T-cell (primary cell): ENCODE measurements around the gene ROPN1. TPM values are rescaled to one million over a fixed set of nuclear protein-coding genes. Genes with fewer than 3 reads are reported as not detected.
"Not testable (repeated sequence)": the region's sequence is repeated elsewhere in the genome, so short reads cannot be mapped to it uniquely, and the experiment has no call there.

Experiments
- ATAC-seq, 4 experiments: fragments of 200-7000 bp in 3 of 4; fragments of 150-1000 bp in 1 of 4; cut with Tn5 transposase; replicated peaks in 1 of 4; 1 replicate in 3 of 4; 2 replicates in 1 of 4; pipeline ENCODE4 v1.10.0; 2021; ENCODE audit warnings: moderate library complexity in 3 of 4, mild to moderate bottlenecking in 2 of 4, moderate number of reproducible peaks in 1 of 4
- CTCF ChIA-PET, 2 donors: fragments of 300-600 bp; sonication (Branson Sonifier 250); formaldehyde crosslinking; loops; one replicate each; lab custom pipeline; 2022; ENCODE audit warnings: antibody characterized with exemption in 2 of 2; lab: Charles Lee
- POLR2A ChIA-PET, 2 donors: fragments of 300-600 bp; sonication (Branson Sonifier 250); formaldehyde crosslinking; loops; one replicate each; lab custom pipeline; 2022; ENCODE audit warnings: antibody characterized with exemption in 2 of 2; lab: Charles Lee
- DNase-seq, 35 experiments: peaks; one replicate each; pipeline versions ENCODE4 v3.0.0 to v3.0.0-alpha.2; 2013 to 2023
- H3K27ac ChIP-seq: one replicate; pipeline ENCODE4 v1.5.1; 2013; ENCODE audit warnings: low read length
- H3K27me3 ChIP-seq, 2 experiments: replicated peaks in 1 of 2; 1 replicate in 1 of 2; 2 replicates in 1 of 2; pipeline versions ENCODE4 v1.6.1 to v1.7.0; 2013; ENCODE audit warnings: low read length in 1 of 2, mixed read lengths in 1 of 2; ENCODE audit not compliant: control insufficient read depth in 2 of 2, insufficient read depth in 2 of 2; ENCODE audit errors: extremely low read depth in 1 of 2
- H3K36me3 ChIP-seq, 2 donors: 1 replicate in 1 of 2; 2 replicates in 1 of 2; pipeline versions ENCODE4 v1.6.1 to v1.7.0; 2013; ENCODE audit warnings: low read length in 1 of 2; ENCODE audit not compliant: control insufficient read depth in 2 of 2, insufficient read depth in 1 of 2; ENCODE audit errors: extremely low read depth in 1 of 2
- H3K4me1 ChIP-seq, 2 experiments: 1 replicate in 1 of 2; 2 replicates in 1 of 2; pipeline versions ENCODE4 v1.6.1 to v1.7.0; 2013; ENCODE audit warnings: low read length in 2 of 2, mixed read lengths in 1 of 2; ENCODE audit not compliant: insufficient read depth in 2 of 2, control insufficient read depth in 1 of 2; ENCODE audit errors: extremely low read depth in 1 of 2
- H3K4me3 ChIP-seq, 2 donors: 1 replicate in 1 of 2; 2 replicates in 1 of 2; pipeline versions ENCODE4 v1.5.1 to v1.7.0; 2013; ENCODE audit warnings: mild to moderate bottlenecking in 2 of 2, low read length in 1 of 2, moderate library complexity in 1 of 2; ENCODE audit not compliant: control insufficient read depth in 1 of 2; ENCODE audit errors: extremely low read depth in 1 of 2
- H3K9me3 ChIP-seq: 2 replicates; pipeline ENCODE4 v1.7.0; 2013
- H3K27ac Mint-ChIP-seq, 2 donors: one replicate each; pipeline ENCODE4 v1.8.0; 2020 to 2021; ENCODE audit warnings: mild to moderate bottlenecking in 2 of 2, mixed read lengths in 2 of 2
- H3K27me3 Mint-ChIP-seq, 2 donors: one replicate each; pipeline ENCODE4 v1.8.0; 2021 to 2022; ENCODE audit warnings: mixed read lengths in 2 of 2
- H3K36me3 Mint-ChIP-seq: one replicate; pipeline ENCODE4 v1.8.0; 2021; ENCODE audit warnings: mixed read lengths
- H3K4me1 Mint-ChIP-seq, 3 donors: one replicate each; pipeline ENCODE4 v1.8.0; 2020 to 2022; ENCODE audit warnings: mixed read lengths in 3 of 3, mild to moderate bottlenecking in 1 of 3
- H3K4me3 Mint-ChIP-seq, 3 donors: one replicate each; pipeline ENCODE4 v1.8.0; 2020 to 2022; ENCODE audit warnings: mild to moderate bottlenecking in 3 of 3, mixed read lengths in 3 of 3, moderate library complexity in 3 of 3
- H3K9me3 Mint-ChIP-seq, 3 donors: one replicate each; pipeline ENCODE4 v1.8.0; 2020 to 2022; ENCODE audit warnings: mixed read lengths in 3 of 3
- WGBS: methylation state at CpG from one replicate; pipeline ENCODE4 v1.1.5; 2013; ENCODE audit warnings: missing lambda C conversion rate; ENCODE audit not compliant: insufficient coverage; 5-methylcytosine and 5-hydroxymethylcytosine counted together
- total RNA-seq, 35 experiments: library from RNA in 6 of 35; stranded (reverse) in 6 of 35; fragments of 120-200 nt in 1 of 35; gene quantifications; one replicate each; pipeline versions ENCODE4 v1.2.1 to v1.2.4 and lab custom pipeline; 2013 to 2026

ROPN1 gene
- total RNA-seq (not detected), total RNA-seq (lab: John Stamatoyannopoulos, UW) (0 to 0.06 (median 0) reads per million in 29 experiments)
- not detected for total RNA-seq (2013)

DNA sequence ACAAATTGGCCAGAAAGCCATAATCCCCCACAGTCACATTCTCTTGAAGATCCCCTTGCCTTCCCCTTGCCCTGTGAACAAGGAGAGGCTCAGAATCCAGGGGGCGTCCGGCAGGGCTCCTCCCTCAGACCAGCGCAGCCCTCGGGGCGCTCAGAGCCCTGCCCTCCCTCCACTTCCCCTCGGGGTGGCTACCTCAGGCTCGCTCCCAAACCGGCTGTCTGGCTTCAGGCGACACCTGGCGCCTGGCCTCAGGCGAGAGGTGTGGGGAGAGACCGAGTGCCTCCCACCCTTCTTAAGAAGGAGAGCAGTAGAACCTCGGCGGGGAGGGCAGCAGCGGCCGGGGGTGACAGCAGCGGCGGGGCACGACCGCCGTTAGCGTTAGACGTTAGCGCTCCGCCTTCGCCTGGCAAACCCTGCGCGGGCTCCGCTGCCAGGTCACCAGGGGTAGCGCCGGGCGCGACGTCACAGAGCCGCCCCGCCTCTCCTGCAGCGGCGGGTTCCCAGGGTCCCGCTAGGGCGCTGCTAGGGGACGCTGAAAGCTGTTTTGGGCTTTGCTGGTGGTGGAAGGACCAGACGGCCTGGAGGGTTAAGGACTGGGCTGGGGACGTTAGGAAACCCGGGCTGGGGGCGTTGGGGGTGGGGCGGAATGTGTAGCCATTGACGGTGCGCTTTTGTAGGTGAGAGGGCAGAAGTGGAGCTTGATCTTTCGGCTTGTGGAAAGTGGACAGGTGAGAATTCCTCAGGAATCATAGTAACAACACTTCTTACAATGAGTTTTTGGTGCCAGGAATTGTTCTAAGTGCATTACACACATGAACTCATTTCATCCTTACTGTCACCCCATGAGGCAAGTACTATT, at the start of gene ROPN1:
Gene ROPN1 (minus strand): TSS at position 395 of the 859 bp plus-strand sequence. CDS start 11,643 bp downstream, outside the sequence.
- H3K4me3 ChIP-seq, H3K9me3 Mint-ChIP-seq, H3K4me1 ChIP-seq, H3K4me1 Mint-ChIP-seq, CTCF ChIA-PET, H3K36me3 ChIP-seq, H3K27ac Mint-ChIP-seq, H3K36me3 Mint-ChIP-seq, H3K9me3 ChIP-seq, DNase-seq, H3K27ac ChIP-seq, POLR2A ChIA-PET: not testable (repeated sequence)
- H3K4me3 Mint-ChIP-seq = peak within 1 kb of the TSS; percentile 39 to 50 (median 45)
- H3K27me3 Mint-ChIP-seq = peaks cover 38 to 42% of the 10 kb centered on the region in 2 donors
- no CpG with 5 or more reads among the region's 49 CpGs for WGBS
- ATAC-seq = peak; percentile 91 to 99 (median 94)
- peaks cover 0 to 13% of the 10 kb centered on the region in 2 experiments for H3K27me3 ChIP-seq

DNA sequence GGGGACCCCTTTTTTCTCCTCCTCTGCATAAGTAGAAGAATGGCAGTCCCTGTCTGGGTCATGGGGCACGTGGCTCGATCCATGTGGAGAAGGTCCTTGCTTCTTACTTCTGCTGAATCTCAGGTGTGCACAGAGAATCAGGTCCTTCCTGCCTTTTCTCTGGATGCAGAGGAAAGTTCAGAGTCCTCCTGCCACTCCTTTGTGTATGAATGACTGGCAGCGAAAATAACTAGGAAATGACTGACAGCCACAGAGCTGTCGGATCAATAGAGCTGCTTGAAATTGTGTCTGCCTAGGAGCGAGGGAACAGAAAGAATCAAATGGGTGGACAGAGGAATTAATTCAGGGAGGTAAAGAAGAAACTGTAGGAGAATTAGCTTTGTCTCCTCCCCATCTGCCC, 49.6 kb upstream of the ROPN1 start:
- no peak for ATAC-seq
- Mint-ChIP-seq H3K4me3 (no peak overlapping the region), H3K27ac (no peak overlapping the region), H3K9me3 (no peaks in the 10 kb centered on the region), H3K27me3 (peaks cover 7 to 18% of the 10 kb centered on the region in 2 donors), H3K4me1 (no peaks in the 10 kb centered on the region), H3K36me3 (no peaks in the 10 kb centered on the region)
- ChIA-PET POLR2A (no interaction called here), CTCF (no interaction called here)
- no peak for DNase-seq
- Histone ChIP-seq H3K4me1 (no peaks in the 10 kb centered on the region), H3K4me3 (no peak overlapping the region), H3K36me3 (no peaks in the 10 kb centered on the region), H3K27ac (no peak overlapping the region), H3K9me3 (no peaks in the 10 kb centered on the region), H3K27me3 (peaks cover 3 to 28% of the 10 kb centered on the region in 2 experiments)
- WGBS = 77% methylated on average over 4 of the region's 5 CpGs

DNA sequence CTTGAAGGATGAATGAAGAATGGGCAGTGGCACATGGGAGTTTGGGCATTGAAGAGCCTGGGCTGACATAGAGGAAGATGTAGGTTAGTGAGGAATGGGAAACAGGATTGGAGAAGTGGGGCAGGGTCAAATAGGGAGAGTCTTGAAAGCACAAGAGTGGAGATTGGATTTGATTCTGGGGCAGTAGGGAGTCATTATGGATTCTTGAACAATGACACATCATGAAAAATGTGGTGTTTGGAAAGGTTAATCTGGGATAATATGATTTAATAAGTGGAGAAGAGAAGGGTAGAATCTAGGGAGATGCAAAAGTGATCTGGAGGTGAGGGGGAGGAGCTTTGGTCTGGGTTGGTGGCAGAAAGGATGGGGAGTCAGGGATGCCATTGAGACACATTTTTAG, 45.4 kb upstream of the ROPN1 start:
- CTCF ChIA-PET = no interaction called here
- Mint-ChIP-seq H3K4me3 (no peak overlapping the region), H3K27ac (no peak overlapping the region), H3K4me1 (peaks cover 9 to 10% (median 9%) of the 10 kb centered on the region in 3 donors), H3K36me3 (no peaks in the 10 kb centered on the region), H3K9me3 (peaks cover 0 to 4% (median 3%) of the 10 kb centered on the region in 3 donors), H3K27me3 (peaks cover 8 to 22% of the 10 kb centered on the region in 2 donors)
- ATAC-seq (no peak), DNase-seq (no peak)
- Histone ChIP-seq H3K4me3 (no peak overlapping the region), H3K27me3 (peaks cover 17 to 42% of the 10 kb centered on the region in 2 experiments), H3K27ac (no peak overlapping the region), H3K4me1 (peaks cover 0 to 12% of the 10 kb centered on the region in 2 experiments), H3K9me3 (no peaks in the 10 kb centered on the region), H3K36me3 (no peaks in the 10 kb centered on the region)
- POLR2A ChIA-PET = no interaction called here

DNA sequence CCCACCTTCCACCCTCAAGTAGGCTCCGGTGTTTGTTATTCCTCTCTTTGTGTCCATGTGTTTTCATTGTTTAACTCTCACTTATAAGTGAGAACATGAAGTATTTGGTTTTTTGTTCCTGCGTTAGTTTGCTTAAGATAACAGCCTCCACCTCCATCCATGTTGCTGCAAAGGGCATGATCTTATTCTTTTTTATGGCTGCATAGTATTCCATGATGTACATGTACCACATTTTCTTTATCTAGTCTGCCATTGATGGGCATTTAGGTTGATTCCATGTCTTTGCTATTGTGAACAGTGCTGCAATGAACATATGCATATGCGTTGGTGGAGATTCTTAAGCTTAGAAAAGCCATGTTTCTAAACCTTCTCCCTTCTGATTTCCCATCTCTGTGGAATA, 44.3 kb upstream of the ROPN1 start:
- POLR2A ChIA-PET = not testable (repeated sequence)

DNA sequence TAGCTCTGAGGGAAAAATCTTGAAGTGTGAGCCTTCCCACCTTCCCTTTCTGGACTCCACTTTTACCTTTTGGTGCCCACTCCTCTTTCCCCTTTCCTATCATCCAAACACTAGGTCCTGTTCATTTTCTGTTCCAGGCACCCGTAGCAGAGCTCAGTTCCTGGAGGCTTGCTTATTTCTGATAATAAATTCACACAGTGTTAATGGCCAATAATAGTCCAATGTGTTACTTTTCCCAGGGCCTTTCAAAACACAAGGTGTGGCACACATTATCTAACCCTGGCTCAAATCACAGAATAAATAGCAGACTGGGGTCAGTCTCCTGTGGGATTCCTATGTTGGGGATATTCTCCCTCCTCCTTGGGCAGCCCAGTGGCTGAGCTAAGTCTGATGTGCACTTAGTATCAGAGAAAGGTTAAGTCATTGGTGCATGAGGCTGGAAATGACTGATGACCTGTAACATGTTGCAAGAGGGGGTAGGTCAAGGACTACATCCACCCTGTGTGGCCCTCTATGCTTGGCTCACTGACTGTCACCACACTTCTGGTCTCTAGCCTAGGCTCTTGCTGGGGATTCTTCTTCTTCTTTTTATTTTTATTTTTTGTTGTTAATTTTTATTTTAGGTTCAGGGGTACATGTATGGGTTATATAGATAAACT, 43.7 kb upstream of the ROPN1 start:
- CTCF ChIA-PET = interaction anchor here in 1 of 2 donors (0.6 kb wide), 1 partner anchor 11 kb away, joined by 9 read pairs; no protein-coding TSS in a partner anchor
- H3K27me3 Mint-ChIP-seq = peaks cover 21 to 34% of the 10 kb centered on the region in 2 donors
- peak overlapping the region in 2 of 3 donors; percentile 4 to 82 for H3K4me3 Mint-ChIP-seq
- peaks cover 0 to 4% (median 3%) of the 10 kb centered on the region in 3 donors for H3K9me3 Mint-ChIP-seq
- Histone ChIP-seq H3K27me3 (peaks cover 16 to 47% of the 10 kb centered on the region in 2 experiments), H3K9me3 (no peaks in the 10 kb centered on the region), H3K4me1 (peaks cover 0 to 12% of the 10 kb centered on the region in 2 experiments), H3K36me3 (no peaks in the 10 kb centered on the region), H3K27ac (no peak overlapping the region), H3K4me3 (no peak overlapping the region)
- peaks cover 10 to 14% (median 13%) of the 10 kb centered on the region in 3 donors for H3K4me1 Mint-ChIP-seq
- H3K27ac Mint-ChIP-seq = no peak overlapping the region
- no peaks in the 10 kb centered on the region for H3K36me3 Mint-ChIP-seq
- 43% methylated on average over 1 of the region's 1 CpG for WGBS
- DNase-seq (no peak), ATAC-seq (no peak)
- POLR2A ChIA-PET = no interaction called here

More for the DNA sequence above, 44.3 kb upstream of the ROPN1 start:
- H3K4me3 ChIP-seq, ATAC-seq, H3K9me3 Mint-ChIP-seq, H3K36me3 Mint-ChIP-seq, DNase-seq, H3K27ac ChIP-seq, H3K36me3 ChIP-seq, H3K4me3 Mint-ChIP-seq, CTCF ChIA-PET, H3K9me3 ChIP-seq, H3K27ac Mint-ChIP-seq: not testable (repeated sequence)
- Mint-ChIP-seq H3K27me3 (peaks cover 18 to 31% of the 10 kb centered on the region in 2 donors), H3K4me1 (peaks cover 10 to 14% (median 13%) of the 10 kb centered on the region in 3 donors)
- Histone ChIP-seq H3K4me1 (peaks cover 0 to 12% of the 10 kb centered on the region in 2 experiments), H3K27me3 (peaks cover 18 to 47% of the 10 kb centered on the region in 2 experiments)
- WGBS = no CpG with 5 or more reads among the region's 3 CpGs

DNA sequence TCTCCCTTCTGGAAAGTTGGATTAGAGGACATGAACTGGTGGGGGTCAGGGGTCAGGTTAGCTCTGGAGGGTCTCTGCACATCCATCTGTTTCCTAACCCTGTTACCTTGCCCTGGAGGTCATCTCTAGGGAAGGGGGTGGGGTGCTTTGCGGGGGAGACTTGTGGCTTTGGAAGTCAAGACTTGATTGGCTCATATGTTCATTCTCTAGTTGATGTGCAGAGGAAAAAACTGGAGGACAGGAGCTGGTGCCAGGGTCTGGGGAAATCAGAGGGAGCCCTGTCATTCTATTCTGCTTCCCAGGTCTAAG, 42.9 kb upstream of the ROPN1 start:
- H3K9me3 Mint-ChIP-seq = peaks cover 0 to 4% (median 3%) of the 10 kb centered on the region in 3 donors
- no peak overlapping the region for H3K27ac ChIP-seq
- peak overlapping the region; percentile 55 to 82 (median 63) for H3K4me3 Mint-ChIP-seq
- H3K36me3 ChIP-seq = no peaks in the 10 kb centered on the region
- POLR2A ChIA-PET = no interaction called here
- ATAC-seq = no peak
- DNase-seq = no peak
- no CpG with 5 or more reads among the region's 1 CpG for WGBS
- H3K27me3 Mint-ChIP-seq = peaks cover 22 to 34% of the 10 kb centered on the region in 2 donors
- no peaks in the 10 kb centered on the region for H3K9me3 ChIP-seq
- H3K4me3 ChIP-seq = no peak overlapping the region
- no peaks in the 10 kb centered on the region for H3K36me3 Mint-ChIP-seq
- no peak overlapping the region for H3K27ac Mint-ChIP-seq
- H3K27me3 ChIP-seq = peaks cover 20 to 50% of the 10 kb centered on the region in 2 experiments
- H3K4me1 ChIP-seq = peaks cover 0 to 12% of the 10 kb centered on the region in 2 experiments
- peaks cover 10 to 14% (median 13%) of the 10 kb centered on the region in 3 donors for H3K4me1 Mint-ChIP-seq
- CTCF ChIA-PET = no interaction called here
